MCF 10A (cell line): ENCODE results near the gene CPNE9. TPM values are rescaled to one million over a fixed set of nuclear protein-coding genes. Genes with fewer than 3 reads are reported as not detected.

Experiments
- BruUV-seq: library from RNA; stranded (reverse); fragments of 400-500 nt; replicated peaks from 2 replicates; lab custom pipeline; 2021; lab: Mats Ljungman, UMichigan
- CTCF ChIA-PET: fragments of 300-600 bp; sonication (Branson Sonifier 250); formaldehyde crosslinking; extraction: SDS; loops from one replicate; lab custom pipeline; 2021; ENCODE audit warnings: antibody characterized with exemption, inconsistent platforms; lab: Yijun Ruan, JAX
- POLR2A ChIA-PET: fragments of 300-600, 350-650 bp; sonication (Branson Sonifier 250); formaldehyde crosslinking; extraction: SDS; loops from one replicate; lab custom pipeline; 2020; ENCODE audit warnings: antibody characterized with exemption, inconsistent platforms; lab: Yijun Ruan, JAX
- DNase-seq: peaks from one replicate; pipeline ENCODE4 v3.0.0-alpha.2; 2018; ENCODE audit not compliant: unreplicated experiment
- H3K27ac Mint-ChIP-seq: one replicate; pipeline ENCODE4 v1.8.0; 2022; ENCODE audit warnings: mild to moderate bottlenecking, low read depth, mixed read lengths; ENCODE audit not compliant: unreplicated experiment
- H3K27me3 Mint-ChIP-seq: one replicate; pipeline ENCODE4 v1.8.0; 2022; ENCODE audit warnings: mixed read lengths; ENCODE audit not compliant: insufficient read depth, unreplicated experiment
- H3K36me3 Mint-ChIP-seq: one replicate; pipeline ENCODE4 v1.8.0; 2022; ENCODE audit warnings: mild to moderate bottlenecking, moderate library complexity, mixed read lengths; ENCODE audit not compliant: insufficient read depth, unreplicated experiment
- H3K4me1 Mint-ChIP-seq: one replicate; pipeline ENCODE4 v1.8.0; 2022; ENCODE audit warnings: mixed read lengths; ENCODE audit not compliant: insufficient read depth, unreplicated experiment
- H3K4me3 Mint-ChIP-seq: one replicate; pipeline ENCODE4 v1.8.0; 2022; ENCODE audit warnings: mild to moderate bottlenecking, moderate library complexity, mixed read lengths; ENCODE audit not compliant: unreplicated experiment
- H3K9me3 Mint-ChIP-seq: one replicate; pipeline ENCODE4 v1.8.0; 2022; ENCODE audit warnings: mixed read lengths; ENCODE audit not compliant: unreplicated experiment
- CTCF ChIP-seq: fragments of 200-600 bp; IDR thresholded peaks from one replicate; pipeline ENCODE4 v1.8.0; 2022; ENCODE audit warnings: antibody characterized with exemption, mild to moderate bottlenecking; ENCODE audit not compliant: unreplicated experiment
- intact Hi-C: fragments of 100-400 bp; cut with micrococcal nuclease; formaldehyde crosslinking; loops from 2 replicates; pipeline ENCODE4 v1.14.1; 2022
- total RNA-seq: library from RNA; stranded (reverse); gene quantifications from 2 replicates; pipeline ENCODE4 v1.2.3, GENCODE V29; 2022

Gene CPNE9
- total RNA-seq, 1 experiment from 2014 or later: not detected

GRCh38 chr3:9748031-9748430, 44.4 kb downstream of the CPNE9 start:
- no TSS peak for BruUV-seq
- intact Hi-C loops: no loop called here
- TF ChIP-seq CTCF: no peak
- CTCF ChIA-PET: interaction anchor here (1.1 to 1.3 kb wide), 2 partner anchors 10 to 33 kb away, joined by 4 read pairs; no protein-coding TSS in a partner anchor
- H3K36me3 Mint-ChIP-seq: peaks cover 43% of the 10 kb centered on the region
- DNase-seq: no peak
- no peak overlapping the region for H3K27ac Mint-ChIP-seq
- no peaks in the 10 kb centered on the region for H3K27me3 Mint-ChIP-seq
- POLR2A ChIA-PET: interaction anchor here (0.8 to 3.3 kb wide), 2 partner anchors 14 to 18 kb away, joined by 3 to 40 read pairs; no protein-coding TSS in a partner anchor
- H3K4me3 Mint-ChIP-seq: no peak overlapping the region
- peaks cover 17% of the 10 kb centered on the region for H3K4me1 Mint-ChIP-seq
- no peaks in the 10 kb centered on the region for H3K9me3 Mint-ChIP-seq

GRCh38 chr3:9749296-9749644, 45.6 kb downstream of the CPNE9 start:
- Mint-ChIP-seq H3K4me1 (peaks cover 17% of the 10 kb centered on the region), H3K36me3 (peaks cover 36% of the 10 kb centered on the region), H3K27me3 (no peaks in the 10 kb centered on the region), H3K9me3 (no peaks in the 10 kb centered on the region), H3K4me3 (peak overlapping the region; percentile 83), H3K27ac (peak overlapping the region; percentile 84)
- no TSS peak for BruUV-seq
- intact Hi-C loops: no loop called here
- no peak for DNase-seq
- CTCF ChIA-PET: interaction anchor here (1.2 to 1.9 kb wide), 5 partner anchors 9 to 245 kb away, joined by 4 to 6 read pairs (median 4); no protein-coding TSS in a partner anchor
- TF ChIP-seq CTCF: no peak
- POLR2A ChIA-PET: interaction anchor here (0.6 to 3.3 kb wide), 14 partner anchors 9 to 361 kb away, joined by 3 to 41 read pairs (median 6); partner anchors contain the start of genes ARPC4, BRPF1, RPUSD3 and TADA3

GRCh38 chr3:9749645-9750555, 46.3 kb downstream of the CPNE9 start, which contains the start of gene OGG1:
OGG1 (plus strand) TSS chr3:9749952; CDS start chr3:9750287, 335 bp downstream.
- DNase-seq: peak; percentile 98
- no peak for TF ChIP-seq CTCF
- peaks cover 17% of the 10 kb centered on the region for H3K4me1 Mint-ChIP-seq
- POLR2A ChIA-PET: interaction anchor here (0.6 to 3.3 kb wide), 18 partner anchors 14 to 512 kb away, joined by 3 to 41 read pairs (median 5); partner anchors contain the start of genes ARPC4, BRPF1, RPUSD3 and TADA3
- H3K27ac Mint-ChIP-seq: peak within 1 kb of the TSS; percentile 84
- peaks cover 30% of the 10 kb centered on the region for H3K36me3 Mint-ChIP-seq
- CTCF ChIA-PET: interaction anchor here (0.6 to 1.9 kb wide), 8 partner anchors 10 to 429 kb away, joined by 3 to 8 read pairs (median 4); no protein-coding TSS in a partner anchor
- H3K4me3 Mint-ChIP-seq: peak within 1 kb of the TSS; percentile 83
- H3K27me3 Mint-ChIP-seq: no peaks in the 10 kb centered on the region
- BruUV-seq: no TSS peak
- no peaks in the 10 kb centered on the region for H3K9me3 Mint-ChIP-seq
- intact Hi-C loops: no loop called here
